K562 (cell line): Measurements from ENCODE around the gene HEATR1. TPM values are rescaled to one million over a fixed set of nuclear protein-coding genes. Genes with fewer than 3 reads are reported as not detected.

ENCODE experiments used
- ATAC-seq: fragments of 200-7000 bp; cut with Tn5 transposase; 3 replicates; pipeline ENCODE4 v1.9.1; 2020; ENCODE audit warnings: moderate library complexity
- BruUV-seq: library from RNA; stranded (reverse); fragments of 400-500 nt; replicated peaks from 2 replicates; lab custom pipeline; 2021; lab: Mats Ljungman, UMichigan
- CTCF ChIA-PET: fragments of 300-600 bp; formaldehyde crosslinking; extraction: SDS; loops from one replicate; lab custom pipeline; 2021; ENCODE audit warnings: low intra/inter-chr PET ratio; lab: Yijun Ruan, JAX
- POLR2A ChIA-PET: fragments of 300-600, 350-650 bp; sonication (Branson Sonifier 250); formaldehyde crosslinking; extraction: SDS; loops from one replicate; lab custom pipeline; 2021; ENCODE audit warnings: antibody characterized with exemption, inconsistent platforms; lab: Yijun Ruan, JAX
- DNase-seq, 4 experiments: peaks; one replicate each; pipeline versions ENCODE4 v3.0.0 to v3.0.0-alpha.2; 2011 to 2018; ENCODE audit warnings: low spot score in 3 of 4, mixed read lengths in 3 of 4; ENCODE audit errors: extremely low read depth in 1 of 4
- FAIRE-seq: peaks from 2 replicates; lab custom pipeline; 2011; peaks lifted over from hg19 to GRCh38; lab: Jason Lieb, UNC
- H2AFZ ChIP-seq: 2 replicates; pipeline ENCODE4 v1.6.0; 2011; ENCODE audit warnings: low read depth, low read length, control low read depth, inconsistent platforms
- H3K27ac ChIP-seq: fragments of 200-600 bp; 3 replicates; pipeline ENCODE4 v1.8.0; 2011; ENCODE audit warnings: low read depth, mild to moderate bottlenecking, control low read depth, inconsistent platforms, low read length, moderate library complexity, mixed read lengths; ENCODE audit errors: extremely low read depth
- H3K27me3 ChIP-seq, 2 experiments: fragments of 300-600 bp in 1 of 2; 2 replicates in 1 of 2; 3 replicates in 1 of 2; pipeline versions ENCODE4 v1.6.0 to v1.8.0; 2011; ENCODE audit warnings: inconsistent platforms in 2 of 2, low read length in 2 of 2, mild to moderate bottlenecking in 1 of 2, mixed read lengths in 1 of 2, moderate library complexity in 1 of 2; ENCODE audit not compliant: control insufficient read depth in 2 of 2, insufficient read depth in 2 of 2
- H3K36me3 ChIP-seq: fragments of 300-600 bp; 3 replicates; pipeline ENCODE4 v1.8.0; 2011; ENCODE audit warnings: mild to moderate bottlenecking, low read length, inconsistent platforms; ENCODE audit not compliant: control insufficient read depth, insufficient read depth
- H3K4me1 ChIP-seq, 2 experiments: fragments of 200-600 bp in 1 of 2; replicated peaks in 1 of 2; 2 replicates in 1 of 2; 3 replicates in 1 of 2; pipeline versions ENCODE4 v1.5.1 to v1.8.0; 2011; ENCODE audit warnings: inconsistent platforms in 2 of 2, low read length in 2 of 2, mild to moderate bottlenecking in 1 of 2, mixed read lengths in 1 of 2, moderate library complexity in 1 of 2; ENCODE audit not compliant: control insufficient read depth in 2 of 2, insufficient read depth in 2 of 2
- H3K4me2 ChIP-seq: 2 replicates; pipeline ENCODE4 v1.6.1; 2011; ENCODE audit warnings: low read length, control low read depth, inconsistent platforms, mixed read lengths; ENCODE audit not compliant: insufficient read depth
- H3K4me3 ChIP-seq: fragments of 200-600 bp; sonication (generic), shearing (Covaris generic); 2 replicates; pipeline ENCODE4 v1.5.1; 2016; ENCODE audit warnings: control low read depth, inconsistent platforms
- H3K79me2 ChIP-seq: fragments of 200-600 bp; 3 replicates; pipeline ENCODE4 v1.8.0; 2011; ENCODE audit warnings: low read length, inconsistent platforms; ENCODE audit not compliant: control insufficient read depth, insufficient read depth
- H3K9ac ChIP-seq, 2 experiments: 2 replicates each; pipeline versions ENCODE4 v1.6.0 to v1.6.1; 2011; ENCODE audit warnings: low read depth in 2 of 2, low read length in 2 of 2, control low read depth in 1 of 2, inconsistent platforms in 1 of 2, mild to moderate bottlenecking in 1 of 2, mixed read lengths in 1 of 2; ENCODE audit not compliant: insufficient read depth in 1 of 2
- H3K9me1 ChIP-seq: one replicate; pipeline ENCODE4 v1.6.0; 2011; ENCODE audit warnings: inconsistent platforms, mild to moderate bottlenecking, low read length, moderate library complexity; ENCODE audit not compliant: control insufficient read depth, insufficient read depth
- H3K9me3 ChIP-seq: replicated peaks from 2 replicates; pipeline ENCODE4 v1.5.1; 2011; ENCODE audit warnings: low read depth, low read length, inconsistent platforms; ENCODE audit not compliant: control insufficient read depth, insufficient read depth
- H4K20me1 ChIP-seq: replicated peaks from 2 replicates; pipeline ENCODE4 v1.6.1; 2011; ENCODE audit warnings: low read length, inconsistent platforms, mixed read lengths; ENCODE audit not compliant: control insufficient read depth, insufficient read depth
- CBX2 ChIP-seq: fragments of 200-600 bp; sonication (generic); IDR thresholded peaks from one replicate; pipeline ENCODE4 v1.6.1; 2012; ENCODE audit warnings: mild to moderate bottlenecking, low read length, inconsistent platforms; ENCODE audit not compliant: insufficient read depth, poor library complexity, severe bottlenecking
- E2F8 ChIP-seq: fragments of 450-650 bp; IDR thresholded peaks from 2 replicates; pipeline ENCODE4 v1.7.1; 2018; ENCODE audit warnings: mild to moderate bottlenecking, low read depth; ENCODE audit not compliant: partially characterized antibody
- NFATC3 ChIP-seq: fragments of 450-650 bp; IDR thresholded peaks from 2 replicates; pipeline ENCODE4 v1.6.1; 2017; ENCODE audit warnings: mild to moderate bottlenecking
- POLR2AphosphoS5 ChIP-seq: IDR thresholded peaks from 2 replicates; pipeline ENCODE4 v1.6.1; 2011; ENCODE audit warnings: mild to moderate bottlenecking, low read depth, low read length, moderate library complexity; ENCODE audit not compliant: control insufficient read depth, insufficient read depth
- TEAD4 ChIP-seq, 2 experiments: sonication (generic) in 1 of 2; formaldehyde crosslinking in 1 of 2; IDR thresholded peaks; 2 replicates each; pipeline versions ENCODE4 v1.6.1 to v1.8.0; 2012 to 2022; ENCODE audit warnings: borderline replicate concordance in 1 of 2, inconsistent platforms in 1 of 2, low read length in 1 of 2, mild to moderate bottlenecking in 1 of 2, missing genetic modification reagents in 1 of 2
- WGBS: fragments of 100-300 bp; shearing (Covaris generic); methylation state at CpG from one replicate; pipeline ENCODE4 v1.1.6; 2016; ENCODE audit warnings: low coverage, mixed read lengths; ENCODE audit not compliant: insufficient coverage; ENCODE audit errors: missing lambda C conversion rate; 5-methylcytosine and 5-hydroxymethylcytosine counted together
- in situ Hi-C: fragments of 300-500 bp; cut with MboI; formaldehyde crosslinking; loops from 4 replicates; pipeline ENCODE4 v1.15.0; 2018; ENCODE audit warnings: inconsistent platforms, mixed read lengths
- intact Hi-C: fragments of 100-400 bp; cut with micrococcal nuclease; formaldehyde crosslinking; loops from 2 replicates; pipeline ENCODE4 v1.14.2; 2022
- polyA plus RNA-seq, 8 experiments: library from polyadenylated mRNA; depleted of rRNA in 4 of 8; stranded (reverse) in 5 of 8; unstranded in 3 of 8; fragments of >200 nt; fragmentation: Nextera tagmentation in 2 of 8; fragmentation: Illumina TruSeq in 1 of 8; extraction: Ambion mirVana in 2 of 8; extraction: Trizol in 1 of 8; gene quantifications; 2 replicates each; pipeline versions ENCODE4 v1.2.1 to v1.2.3, GENCODE V29; 2011 to 2014; ENCODE audit warnings: inconsistent platforms in 1 of 8, missing spikeins in 1 of 8
- total RNA-seq, 7 experiments: library from RNA; depleted of rRNA in 6 of 7; stranded (reverse); fragments of >200 nt in 6 of 7; fragmentation: Illumina TruSeq in 2 of 7; extraction: Trizol in 2 of 7; gene quantifications; 2 replicates each; pipeline versions ENCODE4 v1.2.1 to v1.2.3, GENCODE V29; 2011 to 2021; ENCODE audit warnings: low replicate concordance in 1 of 7
- TF ChIP-seq, protein P1 (sequence below): fragments of 250-450 bp; sonication (Bioruptor Pico); IDR thresholded peaks from 2 replicates; pipeline ENCODE4 v1.9.0; 2021; ENCODE audit warnings: mild to moderate bottlenecking, inconsistent platforms
- TF ChIP-seq, protein P2 (sequence below): sonication (generic); formaldehyde crosslinking; IDR thresholded peaks from 2 replicates; pipeline ENCODE4 v1.8.0; 2023; ENCODE audit warnings: missing genetic modification reagents, mild to moderate bottlenecking, borderline replicate concordance

HEATR1 gene
- total and polyA plus RNA-seq, 9 of the 15 experiments (the other 6 are each of a cell fraction or from before 2014, with no cell fraction given) = 28.3 to 108 (median 50.9) TPM

DNA sequence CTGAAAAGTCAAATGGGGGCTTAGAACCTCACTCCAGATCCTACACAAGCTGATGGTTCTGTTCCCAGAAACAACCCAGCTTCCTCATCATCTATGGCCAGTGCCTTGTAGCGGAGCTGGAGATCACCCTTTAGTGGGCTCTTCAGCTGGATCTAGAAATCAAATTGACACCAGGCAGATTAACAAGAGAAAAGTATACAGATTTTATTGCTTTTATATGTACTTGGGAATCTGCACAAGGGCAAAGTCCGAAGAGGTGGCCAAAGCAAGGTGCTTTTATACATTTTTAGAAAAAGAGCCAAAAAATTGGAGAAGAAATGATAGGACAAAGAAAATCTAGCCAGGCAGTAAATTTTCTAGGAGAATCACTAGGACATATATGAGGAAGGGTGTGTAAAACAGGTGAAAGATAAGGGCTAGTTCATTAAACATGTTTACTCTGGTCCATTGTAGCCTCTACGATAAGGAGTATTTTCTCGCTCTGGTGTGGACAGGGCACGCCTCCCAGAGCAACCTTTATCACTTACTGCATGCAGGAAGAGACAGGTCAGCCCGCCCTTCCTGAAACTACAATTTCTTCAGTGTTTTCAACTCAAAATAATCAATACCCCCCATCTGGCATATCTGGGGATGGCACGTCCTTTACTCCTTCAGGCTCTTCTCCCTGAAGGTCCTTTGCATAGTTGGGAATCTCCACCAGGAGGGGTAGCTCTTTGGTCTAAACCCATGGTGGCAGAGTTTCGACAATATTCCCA lies 94.5 kb downstream of the HEATR1 start (continued):
- TF ChIP-seq POLR2AphosphoS5 (no peak), TEAD4 (IDR thresholded peaks at IDR 0.05; ENCODE audit: low read length) (peak; percentile 75), TEAD4 (CRISPR knock-in tag; IDR thresholded peaks at IDR 0.05; ENCODE audit: borderline replicate concordance) (no peak)

GRCh38 chr1:236509203-236509602 lies 95.1 kb downstream of the HEATR1 start:
- ChIA-PET CTCF (no interaction called here), POLR2A (interaction anchor here (0.7 to 1.4 kb wide), 2 partner anchors 14 to 59 kb away, joined by 3 to 4 read pairs; partner anchors contain the start of gene LGALS8)
- WGBS = 0% methylated on average over 1 of the region's 1 CpG
- Histone ChIP-seq H3K27ac (no peak overlapping the region), H3K36me3 (no peaks in the 10 kb centered on the region), H3K79me2 (no peaks in the 10 kb centered on the region), H2AFZ (no peak overlapping the region), H3K4me1 (peaks cover 3 to 7% of the 10 kb centered on the region in 2 experiments; a peak in 3 of 5 replicates), H3K9me3 (no peaks in the 10 kb centered on the region), H3K4me3 (no peak overlapping the region), H4K20me1 (no peaks in the 10 kb centered on the region), H3K4me2 (no peak overlapping the region), H3K9me1 (no peaks in the 10 kb centered on the region), H3K9ac (no peak overlapping the region), H3K27me3 (no peaks in the 10 kb centered on the region)
- intact Hi-C loops (no loop called here), in situ Hi-C loops (no loop called here)
- no peak for DNase-seq
- FAIRE-seq = no peak
- no peak for ATAC-seq
- no TSS peak for BruUV-seq
- TF ChIP-seq NFATC3 (no peak), E2F8 (no peak), CBX2 (no peak)
- TF ChIP-seq, protein P1, sequence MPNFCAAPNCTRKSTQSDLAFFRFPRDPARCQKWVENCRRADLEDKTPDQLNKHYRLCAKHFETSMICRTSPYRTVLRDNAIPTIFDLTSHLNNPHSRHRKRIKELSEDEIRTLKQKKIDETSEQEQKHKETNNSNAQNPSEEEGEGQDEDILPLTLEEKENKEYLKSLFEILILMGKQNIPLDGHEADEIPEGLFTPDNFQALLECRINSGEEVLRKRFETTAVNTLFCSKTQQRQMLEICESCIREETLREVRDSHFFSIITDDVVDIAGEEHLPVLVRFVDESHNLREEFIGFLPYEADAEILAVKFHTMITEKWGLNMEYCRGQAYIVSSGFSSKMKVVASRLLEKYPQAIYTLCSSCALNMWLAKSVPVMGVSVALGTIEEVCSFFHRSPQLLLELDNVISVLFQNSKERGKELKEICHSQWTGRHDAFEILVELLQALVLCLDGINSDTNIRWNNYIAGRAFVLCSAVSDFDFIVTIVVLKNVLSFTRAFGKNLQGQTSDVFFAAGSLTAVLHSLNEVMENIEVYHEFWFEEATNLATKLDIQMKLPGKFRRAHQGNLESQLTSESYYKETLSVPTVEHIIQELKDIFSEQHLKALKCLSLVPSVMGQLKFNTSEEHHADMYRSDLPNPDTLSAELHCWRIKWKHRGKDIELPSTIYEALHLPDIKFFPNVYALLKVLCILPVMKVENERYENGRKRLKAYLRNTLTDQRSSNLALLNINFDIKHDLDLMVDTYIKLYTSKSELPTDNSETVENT (CRISPR knock-in tag) = no peak
- TF ChIP-seq, protein P2, sequence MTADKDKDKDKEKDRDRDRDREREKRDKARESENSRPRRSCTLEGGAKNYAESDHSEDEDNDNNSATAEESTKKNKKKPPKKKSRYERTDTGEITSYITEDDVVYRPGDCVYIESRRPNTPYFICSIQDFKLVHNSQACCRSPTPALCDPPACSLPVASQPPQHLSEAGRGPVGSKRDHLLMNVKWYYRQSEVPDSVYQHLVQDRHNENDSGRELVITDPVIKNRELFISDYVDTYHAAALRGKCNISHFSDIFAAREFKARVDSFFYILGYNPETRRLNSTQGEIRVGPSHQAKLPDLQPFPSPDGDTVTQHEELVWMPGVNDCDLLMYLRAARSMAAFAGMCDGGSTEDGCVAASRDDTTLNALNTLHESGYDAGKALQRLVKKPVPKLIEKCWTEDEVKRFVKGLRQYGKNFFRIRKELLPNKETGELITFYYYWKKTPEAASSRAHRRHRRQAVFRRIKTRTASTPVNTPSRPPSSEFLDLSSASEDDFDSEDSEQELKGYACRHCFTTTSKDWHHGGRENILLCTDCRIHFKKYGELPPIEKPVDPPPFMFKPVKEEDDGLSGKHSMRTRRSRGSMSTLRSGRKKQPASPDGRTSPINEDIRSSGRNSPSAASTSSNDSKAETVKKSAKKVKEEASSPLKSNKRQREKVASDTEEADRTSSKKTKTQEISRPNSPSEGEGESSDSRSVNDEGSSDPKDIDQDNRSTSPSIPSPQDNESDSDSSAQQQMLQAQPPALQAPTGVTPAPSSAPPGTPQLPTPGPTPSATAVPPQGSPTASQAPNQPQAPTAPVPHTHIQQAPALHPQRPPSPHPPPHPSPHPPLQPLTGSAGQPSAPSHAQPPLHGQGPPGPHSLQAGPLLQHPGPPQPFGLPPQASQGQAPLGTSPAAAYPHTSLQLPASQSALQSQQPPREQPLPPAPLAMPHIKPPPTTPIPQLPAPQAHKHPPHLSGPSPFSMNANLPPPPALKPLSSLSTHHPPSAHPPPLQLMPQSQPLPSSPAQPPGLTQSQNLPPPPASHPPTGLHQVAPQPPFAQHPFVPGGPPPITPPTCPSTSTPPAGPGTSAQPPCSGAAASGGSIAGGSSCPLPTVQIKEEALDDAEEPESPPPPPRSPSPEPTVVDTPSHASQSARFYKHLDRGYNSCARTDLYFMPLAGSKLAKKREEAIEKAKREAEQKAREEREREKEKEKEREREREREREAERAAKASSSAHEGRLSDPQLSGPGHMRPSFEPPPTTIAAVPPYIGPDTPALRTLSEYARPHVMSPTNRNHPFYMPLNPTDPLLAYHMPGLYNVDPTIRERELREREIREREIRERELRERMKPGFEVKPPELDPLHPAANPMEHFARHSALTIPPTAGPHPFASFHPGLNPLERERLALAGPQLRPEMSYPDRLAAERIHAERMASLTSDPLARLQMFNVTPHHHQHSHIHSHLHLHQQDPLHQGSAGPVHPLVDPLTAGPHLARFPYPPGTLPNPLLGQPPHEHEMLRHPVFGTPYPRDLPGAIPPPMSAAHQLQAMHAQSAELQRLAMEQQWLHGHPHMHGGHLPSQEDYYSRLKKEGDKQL (CRISPR knock-in tag) = no peak
